Fibroblast of villous mesenchyme (primary cell): ENCODE data around the gene BMF. TPM values are rescaled to one million over a fixed set of nuclear protein-coding genes. Genes with fewer than 3 reads are reported as not detected.
A peak's percentile ranks its signal among the peaks of the same experiment; 100 is the strongest.
"Not testable (repeated sequence)": the region's sequence is repeated elsewhere in the genome, so short reads cannot be mapped to it uniquely, and the experiment has no call there.

ENCODE experiments used
- DNase-seq: peaks from one replicate; pipeline ENCODE4 v3.0.0-alpha.2; 2010; ENCODE audit warnings: low read depth
- H3K4me3 ChIP-seq: 2 replicates; pipeline ENCODE4 v1.5.1; 2011; ENCODE audit warnings: low read depth, mild to moderate bottlenecking, low read length
- total RNA-seq: library from RNA; depleted of rRNA; stranded (reverse); fragments of >200 nt; gene quantifications from 2 replicates; pipeline ENCODE4 v1.2.3, GENCODE V29; 2012
- TF ChIP-seq, protein P1 (sequence below): IDR thresholded peaks from 2 replicates; pipeline ENCODE4 v1.5.1; 2012; ENCODE audit warnings: low read depth, mild to moderate bottlenecking, low read length; ENCODE audit not compliant: insufficient read depth

BMF gene
- total RNA-seq, 1 donor: 0.86 TPM

DNA sequence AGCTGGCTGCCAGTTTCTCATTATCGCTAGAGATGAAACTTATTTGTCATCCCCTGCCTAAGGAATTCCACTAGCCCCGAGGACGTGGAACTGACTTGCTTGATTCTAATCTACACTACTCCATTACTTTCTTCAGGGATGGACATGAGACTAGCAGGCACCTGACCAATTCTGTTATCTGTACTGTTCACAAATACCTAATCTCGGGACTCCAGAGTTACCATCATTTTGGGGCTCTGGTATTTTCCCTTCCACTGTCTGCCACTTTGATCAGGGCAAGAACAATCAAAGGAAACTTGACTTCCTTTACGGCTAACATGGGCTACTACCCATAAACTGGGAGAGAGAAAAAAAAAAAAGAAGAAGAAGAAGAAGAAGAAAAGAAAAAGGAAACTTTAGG is 27.8 kb downstream of the BMF start:
- no peak overlapping the region for H3K4me3 ChIP-seq
- no peak for DNase-seq
- TF ChIP-seq, protein P1, sequence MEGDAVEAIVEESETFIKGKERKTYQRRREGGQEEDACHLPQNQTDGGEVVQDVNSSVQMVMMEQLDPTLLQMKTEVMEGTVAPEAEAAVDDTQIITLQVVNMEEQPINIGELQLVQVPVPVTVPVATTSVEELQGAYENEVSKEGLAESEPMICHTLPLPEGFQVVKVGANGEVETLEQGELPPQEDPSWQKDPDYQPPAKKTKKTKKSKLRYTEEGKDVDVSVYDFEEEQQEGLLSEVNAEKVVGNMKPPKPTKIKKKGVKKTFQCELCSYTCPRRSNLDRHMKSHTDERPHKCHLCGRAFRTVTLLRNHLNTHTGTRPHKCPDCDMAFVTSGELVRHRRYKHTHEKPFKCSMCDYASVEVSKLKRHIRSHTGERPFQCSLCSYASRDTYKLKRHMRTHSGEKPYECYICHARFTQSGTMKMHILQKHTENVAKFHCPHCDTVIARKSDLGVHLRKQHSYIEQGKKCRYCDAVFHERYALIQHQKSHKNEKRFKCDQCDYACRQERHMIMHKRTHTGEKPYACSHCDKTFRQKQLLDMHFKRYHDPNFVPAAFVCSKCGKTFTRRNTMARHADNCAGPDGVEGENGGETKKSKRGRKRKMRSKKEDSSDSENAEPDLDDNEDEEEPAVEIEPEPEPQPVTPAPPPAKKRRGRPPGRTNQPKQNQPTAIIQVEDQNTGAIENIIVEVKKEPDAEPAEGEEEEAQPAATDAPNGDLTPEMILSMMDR: no peak

DNA sequence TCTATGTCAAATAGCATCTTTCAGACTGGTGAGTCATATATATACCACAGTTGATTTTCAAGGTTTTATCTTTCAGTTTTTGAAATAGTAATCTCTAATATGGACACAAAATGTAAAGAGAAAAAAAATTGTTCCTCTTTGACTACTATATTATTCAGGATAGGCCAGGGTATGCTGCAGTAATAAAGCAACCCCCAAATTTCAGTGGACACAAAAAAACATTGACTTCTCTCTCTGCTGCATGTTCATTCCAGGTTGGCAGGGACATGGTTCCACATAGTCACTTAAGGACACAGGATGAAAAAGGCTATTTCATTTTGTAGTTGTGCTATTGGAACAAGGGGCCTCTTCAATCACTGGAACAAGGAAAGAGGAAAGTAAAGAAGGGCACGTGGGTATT is 28.6 kb downstream of the BMF start:
- H3K4me3 ChIP-seq: no peak overlapping the region
- TF ChIP-seq, protein P1: no peak
- no peak for DNase-seq

DNA sequence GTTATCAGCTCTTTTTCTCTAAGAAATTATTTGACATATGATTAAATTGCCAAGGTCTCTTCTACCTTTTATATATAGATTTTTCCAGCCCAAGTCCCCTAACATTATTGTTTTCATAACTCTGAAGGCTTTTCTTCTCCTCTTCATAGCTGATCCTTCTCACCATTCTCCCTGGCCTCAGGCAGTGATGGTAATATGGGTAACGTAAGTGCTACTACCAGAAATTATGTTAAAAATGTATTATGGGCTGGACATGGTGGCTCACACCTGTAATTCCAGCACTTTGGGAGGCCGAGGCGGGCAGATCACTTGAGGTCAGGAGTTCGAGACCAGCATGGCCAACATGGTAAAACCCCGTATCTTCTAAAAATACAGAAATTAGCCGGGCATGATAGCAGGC is 29.2 kb downstream of the BMF start:
- no peak overlapping the region for H3K4me3 ChIP-seq
- no peak for DNase-seq
- TF ChIP-seq, protein P1: no peak

DNA sequence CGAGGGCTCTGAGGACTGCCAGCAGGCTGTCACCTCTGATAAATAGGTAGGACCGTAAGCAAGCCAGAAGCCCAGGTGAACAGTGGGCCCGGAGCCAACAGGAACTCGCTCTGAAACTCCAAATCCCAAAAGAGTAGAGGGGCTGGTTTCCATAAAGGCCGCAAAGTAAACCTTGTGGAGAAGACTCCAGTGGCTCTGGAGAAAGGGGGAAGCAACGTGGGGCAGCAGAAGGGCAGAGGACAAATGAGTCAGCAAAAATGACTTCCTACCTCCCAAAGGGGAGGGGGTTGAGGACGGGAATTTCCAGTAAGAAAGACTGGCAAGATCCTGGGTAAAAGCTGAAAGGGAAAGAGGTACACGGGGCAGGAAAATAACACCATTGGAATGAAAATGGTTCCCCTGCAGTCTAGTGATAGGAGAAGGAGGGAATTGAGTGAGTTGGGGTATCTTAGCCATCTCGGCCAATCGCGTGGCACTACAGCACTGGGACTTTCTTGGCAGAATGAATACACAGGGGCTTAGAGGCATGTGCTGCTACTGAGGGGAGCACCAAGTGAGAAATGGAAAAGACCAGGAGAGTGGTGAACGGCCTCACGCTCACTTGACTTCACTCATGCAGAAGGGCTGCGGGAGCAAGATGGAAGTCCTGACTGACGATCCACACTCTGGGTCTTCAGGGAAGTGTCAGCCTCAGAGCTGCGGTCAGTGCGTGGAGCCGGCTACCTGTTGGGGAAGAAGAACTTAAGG is 33.2 kb downstream of the BMF start:
- no peak overlapping the region for H3K4me3 ChIP-seq
- no peak for DNase-seq
- TF ChIP-seq, protein P1: no peak

DNA sequence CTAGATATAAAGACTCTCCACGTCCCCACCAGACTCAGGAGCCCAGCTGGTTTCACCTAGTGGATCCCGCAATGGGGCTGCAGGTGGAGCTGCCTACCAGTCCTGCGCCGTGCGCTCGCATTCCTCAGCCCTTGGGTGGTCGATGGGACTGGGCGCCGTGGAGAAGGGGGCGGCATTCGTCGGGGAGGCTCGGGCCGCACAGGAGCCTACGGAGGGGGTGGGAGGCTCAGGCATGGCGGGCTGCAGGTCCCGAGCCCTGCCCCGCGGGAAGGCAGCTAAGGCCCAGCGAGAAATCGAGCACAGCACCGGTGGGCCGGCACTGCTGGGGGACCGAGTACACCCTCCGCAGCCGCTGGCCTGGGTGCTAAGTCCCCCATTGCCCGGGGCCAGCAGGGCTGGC is 34.0 kb downstream of the BMF start:
- H3K4me3 ChIP-seq, DNase-seq: not testable (repeated sequence)

DNA sequence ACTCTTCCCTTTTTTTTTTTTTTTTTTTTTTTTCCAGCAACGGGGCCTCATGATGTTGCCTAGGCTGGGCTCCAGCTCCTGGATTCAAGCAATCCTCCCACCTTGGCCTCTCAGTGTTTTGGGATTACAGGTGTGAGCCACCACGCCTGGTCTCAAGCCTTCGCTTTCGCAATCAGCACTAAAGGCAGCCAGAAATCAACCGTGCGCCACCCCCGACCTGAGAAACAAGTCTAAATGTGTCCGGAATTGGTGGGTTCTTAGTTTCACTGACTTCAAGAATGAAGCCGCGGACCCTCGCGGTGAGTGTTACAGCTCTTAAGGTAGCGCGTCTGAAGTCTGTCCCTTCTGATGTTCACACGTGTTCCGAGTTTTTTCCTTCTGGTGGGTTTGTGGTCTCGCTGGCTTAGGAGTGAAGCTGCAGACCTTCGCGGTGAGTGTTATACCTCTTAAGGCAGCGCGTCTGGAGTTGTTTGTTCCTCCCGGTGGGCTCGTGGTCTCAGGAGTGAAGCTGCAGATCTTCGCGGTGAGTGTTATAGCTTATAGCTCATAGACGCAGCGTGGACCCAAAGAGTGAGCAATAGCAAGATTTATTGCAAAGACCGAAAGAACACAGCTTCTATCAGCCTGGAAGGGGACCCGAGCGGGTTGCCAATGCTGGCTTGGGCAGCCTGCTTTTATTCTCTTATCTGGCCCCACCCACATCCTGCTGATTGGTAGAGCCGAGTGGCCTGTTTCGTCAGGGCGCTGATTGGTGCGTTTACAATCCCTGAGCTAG is 34.8 kb downstream of the BMF start:
- H3K4me3 ChIP-seq, DNase-seq: not testable (repeated sequence)

DNA sequence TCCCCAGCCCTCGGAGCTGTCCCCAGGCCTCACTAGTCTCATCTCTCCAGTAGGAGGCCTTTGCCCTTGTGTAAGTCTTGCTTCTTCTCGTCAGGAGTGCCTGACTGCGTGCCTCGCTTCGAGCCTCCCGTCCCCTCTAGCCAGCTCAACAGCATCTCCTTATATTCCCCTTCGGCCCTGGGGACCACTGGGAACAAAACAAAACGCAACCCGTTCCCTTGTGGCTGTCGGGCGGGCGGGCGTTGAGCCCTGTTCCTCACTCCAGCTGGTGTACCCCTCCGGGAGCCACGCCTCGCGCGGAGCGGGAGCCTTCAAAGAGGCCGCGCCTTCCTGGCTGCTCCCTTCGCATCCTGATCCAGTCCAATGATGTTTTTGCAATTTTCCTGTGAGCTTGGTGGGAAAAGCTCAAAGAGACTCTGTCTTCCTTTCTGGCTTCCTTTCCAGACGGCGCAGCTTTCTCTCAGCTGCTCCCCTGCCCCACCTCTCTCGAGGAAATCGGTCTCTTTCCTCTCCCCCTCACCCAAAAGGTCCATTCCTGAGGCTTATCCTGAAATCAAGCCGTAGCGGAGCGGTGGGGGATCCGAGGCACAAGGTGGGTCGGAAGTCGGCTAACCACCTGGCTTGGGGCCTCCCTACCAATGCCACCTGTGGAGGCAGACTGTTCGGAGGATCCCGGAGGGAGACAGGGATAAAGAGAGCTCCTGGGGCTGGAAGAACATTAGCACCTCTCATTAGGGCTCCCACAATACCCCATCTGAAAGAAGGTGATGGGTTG is 36.3 kb downstream of the BMF start:
- DNase-seq: no peak
- TF ChIP-seq, protein P1: peak; percentile 5
- H3K4me3 ChIP-seq: no peak overlapping the region
